ENCODE results near the gene PLA2G6. TPM values are rescaled to one million over a fixed set of nuclear protein-coding genes. Genes with fewer than 3 reads are reported as not detected.

PLA2G6 gene
- total RNA-seq, 2 experiments from 2014 or later, result 52.4 to 53.6 TPM

GRCh38 chr22:38103641-38104040 is 78.0 kb downstream of the PLA2G6 start:
- Mint-ChIP-seq H3K27ac (no peak overlapping the region), H3K36me3 (ENCODE audit: low read depth) (no peaks in the 10 kb centered on the region), H3K4me1 (ENCODE audit: low read depth) (peaks cover 6% of the 10 kb centered on the region), H3K4me3 (no peak overlapping the region), H3K9me3 (no peaks in the 10 kb centered on the region), H3K27me3 (no peaks in the 10 kb centered on the region)
- ChIA-PET POLR2A (interaction anchor here (1.4 kb wide), 1 partner anchor 78 kb away, joined by 4 read pairs; the partner anchor contains the start of gene PLA2G6), CTCF (interaction anchor here (0.9 to 1.7 kb wide), 3 partner anchors 8 to 51 kb away, joined by 3 to 9 read pairs (median 4); no protein-coding TSS in a partner anchor)
- intact Hi-C loops (cut with micrococcal nuclease), result no loop called here
- TF ChIP-seq CTCF (IDR thresholded peaks at IDR 0.05), result no peak
- DNase-seq (no peak), ATAC-seq (no peak)

GRCh38 chr22:38098410-38099249 is 83.0 kb downstream of the PLA2G6 start:
- H3K4me3 Mint-ChIP-seq, result no peak overlapping the region
- no peaks in the 10 kb centered on the region for H3K4me1 Mint-ChIP-seq (ENCODE audit: low read depth)
- ATAC-seq, result no peak
- CTCF ChIA-PET, result interaction anchor here (0.8 to 4.3 kb wide), 3 partner anchors 15 to 46 kb away, joined by 3 to 23 read pairs (median 10); no protein-coding TSS in a partner anchor
- POLR2A ChIA-PET, result interaction anchor here (0.9 to 1.0 kb wide), 2 partner anchors 16 to 94 kb away, joined by 3 read pairs; no protein-coding TSS in a partner anchor
- DNase-seq, result no peak
- intact Hi-C loops (cut with micrococcal nuclease), result no loop called here
- TF ChIP-seq CTCF (IDR thresholded peaks at IDR 0.05), result no peak
- no peaks in the 10 kb centered on the region for H3K9me3 Mint-ChIP-seq
- H3K27me3 Mint-ChIP-seq, result no peaks in the 10 kb centered on the region
- H3K27ac Mint-ChIP-seq, result no peak overlapping the region
- no peaks in the 10 kb centered on the region for H3K36me3 Mint-ChIP-seq (ENCODE audit: low read depth)

- no peaks in the 10 kb centered on the region for H3K36me3 Mint-ChIP-seq (ENCODE audit: low read depth)
- H3K27ac Mint-ChIP-seq, result no peak overlapping the region
- H3K4me3 Mint-ChIP-seq, result no peak overlapping the region
- no peaks in the 10 kb centered on the region for H3K27me3 Mint-ChIP-seq
- H3K9me3 Mint-ChIP-seq, result no peaks in the 10 kb centered on the region
- DNase-seq (no peak), ATAC-seq (no peak)
- ChIA-PET CTCF (interaction anchor here (1.1 to 4.3 kb wide), 4 partner anchors 16 to 133 kb away, joined by 3 to 23 read pairs (median 6); no protein-coding TSS in a partner anchor), POLR2A (interaction anchor here (0.9 kb wide), 1 partner anchor 257 kb away, joined by 3 read pairs; no protein-coding TSS in a partner anchor)
- TF ChIP-seq CTCF (IDR thresholded peaks at IDR 0.05), result no peak
- intact Hi-C loops (cut with micrococcal nuclease), result no loop called here
- H3K4me1 Mint-ChIP-seq (ENCODE audit: low read depth), result no peaks in the 10 kb centered on the region
Observed at GRCh38 chr22:38097557-38098409, 83.8 kb downstream of the PLA2G6 start.

GRCh38 chr22:38097058-38097457 is 84.6 kb downstream of the PLA2G6 start:
- Mint-ChIP-seq H3K4me1 (ENCODE audit: low read depth) (no peaks in the 10 kb centered on the region), H3K27ac (no peak overlapping the region), H3K27me3 (no peaks in the 10 kb centered on the region), H3K4me3 (no peak overlapping the region), H3K36me3 (ENCODE audit: low read depth) (no peaks in the 10 kb centered on the region), H3K9me3 (no peaks in the 10 kb centered on the region)
- ATAC-seq, result no peak
- no peak for TF ChIP-seq CTCF (IDR thresholded peaks at IDR 0.05)
- no peak for DNase-seq
- CTCF ChIA-PET, result interaction anchor here (1.1 to 4.3 kb wide), 3 partner anchors 17 to 134 kb away, joined by 3 to 23 read pairs (median 3); no protein-coding TSS in a partner anchor
- POLR2A ChIA-PET, result no interaction called here
- intact Hi-C loops (cut with micrococcal nuclease), result no loop called here

Data from activated CD8-positive, alpha-beta T cell treated with anti-CD3 and anti-CD28 coated beads for 36 hours (primary cell).